WERI-Rb-1 (cell line): ENCODE measurements around the gene PKN2.
"Not testable (repeated sequence)": the region's sequence is repeated elsewhere in the genome, so short reads cannot be mapped to it uniquely, and the experiment has no call there.

ENCODE experiments used
- DNase-seq: peaks from one replicate; pipeline ENCODE4 v3.0.0-alpha.2; 2020
- H3K27ac ChIP-seq: fragments of 250-450 bp; sonication (Bioruptor Pico); 2 replicates; pipeline ENCODE4 v1.5.1; 2020; ENCODE audit warnings: mild to moderate bottlenecking, moderate library complexity
- H3K27me3 ChIP-seq: fragments of 250-450 bp; sonication (Bioruptor Pico); 2 replicates; pipeline ENCODE4 v1.5.1; 2021; ENCODE audit warnings: mild to moderate bottlenecking, low read depth, moderate library complexity; ENCODE audit not compliant: insufficient read depth, severe bottlenecking
- H3K36me3 ChIP-seq: fragments of 250-450 bp; sonication (Bioruptor Pico); 2 replicates; pipeline ENCODE4 v1.5.1; 2020; ENCODE audit warnings: mild to moderate bottlenecking, moderate library complexity
- H3K4me3 ChIP-seq: 2 replicates; pipeline ENCODE4 v1.5.1; 2011; ENCODE audit warnings: low read depth, mild to moderate bottlenecking, control low read depth, low read length
- H3K9me3 ChIP-seq: fragments of 250-450 bp; sonication (Bioruptor Pico); 2 replicates; pipeline ENCODE4 v1.5.1; 2021; ENCODE audit warnings: mild to moderate bottlenecking, moderate library complexity; ENCODE audit not compliant: severe bottlenecking
- CTCF ChIP-seq: IDR thresholded peaks from 2 replicates; pipeline ENCODE4 v1.5.1; 2011; ENCODE audit warnings: low read depth, mild to moderate bottlenecking, control low read depth, inconsistent platforms, low read length

The PKN2 gene

DNA sequence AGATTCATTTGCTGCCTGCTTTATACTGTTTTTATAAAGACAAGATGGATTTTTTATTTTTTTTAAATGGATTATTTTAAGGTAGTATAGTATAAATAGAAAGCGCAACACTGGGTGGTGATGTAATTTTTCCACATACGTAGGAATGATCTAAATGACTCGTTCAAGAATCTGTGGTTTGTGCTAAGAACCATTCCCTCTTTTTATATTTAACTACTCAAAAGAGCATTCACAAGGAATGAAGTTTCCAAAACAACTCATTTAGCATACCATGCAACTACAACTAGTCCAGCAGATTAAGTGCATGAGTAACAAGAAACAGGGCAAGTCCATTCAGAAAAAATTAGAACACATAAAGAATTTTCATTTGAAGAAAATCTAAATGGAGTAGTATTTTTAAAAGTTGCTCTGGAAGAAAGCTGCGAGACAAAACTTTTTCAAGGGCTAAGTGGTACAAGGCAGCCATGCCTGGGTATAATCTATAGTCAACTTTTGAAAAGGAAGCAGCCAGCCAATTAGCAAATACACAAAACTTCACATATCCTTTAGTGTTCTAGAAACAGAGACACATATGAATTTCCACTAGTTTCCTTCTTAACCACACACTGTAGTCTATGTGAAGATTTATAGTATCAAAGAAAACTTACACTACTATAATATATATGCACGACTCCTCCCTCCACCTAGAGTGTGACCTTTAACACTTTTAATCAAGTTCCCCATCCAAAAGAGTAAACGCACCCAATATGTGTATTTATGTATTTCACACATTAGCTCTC is 183.9 kb downstream of the PKN2 start:
- H3K27me3 ChIP-seq: no peaks in the 10 kb centered on the region
- no peak for DNase-seq
- H3K4me3 ChIP-seq: no peak overlapping the region
- H3K27ac ChIP-seq: no peak overlapping the region
- H3K36me3 ChIP-seq: peaks cover 3% of the 10 kb centered on the region
- no peak for TF ChIP-seq CTCF
- H3K9me3 ChIP-seq: no peaks in the 10 kb centered on the region

- DNase-seq, H3K27me3 ChIP-seq, H3K27ac ChIP-seq, H3K36me3 ChIP-seq, H3K4me3 ChIP-seq, H3K9me3 ChIP-seq: not testable (repeated sequence)
Measured at GRCh38 chr1:88869644-88870043, 185.6 kb downstream of the PKN2 start.

DNA sequence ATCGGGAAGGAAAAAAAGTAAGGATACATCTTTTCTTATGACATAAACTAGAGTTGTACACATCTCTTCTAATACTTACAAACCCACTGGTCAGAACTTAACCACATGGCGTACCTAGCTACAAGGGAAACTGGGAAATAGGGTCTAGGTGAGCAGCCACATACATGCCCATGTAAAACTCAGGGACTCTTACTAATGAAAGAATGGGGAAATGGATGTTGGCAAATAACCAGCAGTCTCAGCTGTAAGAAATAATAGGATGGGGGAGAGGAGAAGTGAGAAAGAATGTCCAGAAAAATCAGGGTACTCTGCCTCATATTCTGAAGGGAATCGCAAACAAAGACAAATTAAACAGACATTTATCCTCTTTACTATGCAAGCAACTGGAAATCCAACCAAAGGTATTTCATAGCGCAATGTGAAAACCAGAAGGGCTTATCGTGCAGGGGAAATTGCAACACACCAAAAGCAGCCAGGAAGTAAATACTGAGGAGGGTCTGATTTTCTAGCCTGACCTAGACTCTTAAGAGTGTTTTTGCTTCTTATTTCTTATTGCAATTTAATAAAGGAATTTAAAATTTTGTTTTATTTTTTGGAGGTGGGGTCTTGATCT is 189.8 kb downstream of the PKN2 start:
- H3K36me3 ChIP-seq: peaks cover 9% of the 10 kb centered on the region
- H3K4me3 ChIP-seq: no peak overlapping the region
- no peak overlapping the region for H3K27ac ChIP-seq
- TF ChIP-seq CTCF: no peak
- H3K27me3 ChIP-seq: no peaks in the 10 kb centered on the region
- no peaks in the 10 kb centered on the region for H3K9me3 ChIP-seq
- no peak for DNase-seq

DNA sequence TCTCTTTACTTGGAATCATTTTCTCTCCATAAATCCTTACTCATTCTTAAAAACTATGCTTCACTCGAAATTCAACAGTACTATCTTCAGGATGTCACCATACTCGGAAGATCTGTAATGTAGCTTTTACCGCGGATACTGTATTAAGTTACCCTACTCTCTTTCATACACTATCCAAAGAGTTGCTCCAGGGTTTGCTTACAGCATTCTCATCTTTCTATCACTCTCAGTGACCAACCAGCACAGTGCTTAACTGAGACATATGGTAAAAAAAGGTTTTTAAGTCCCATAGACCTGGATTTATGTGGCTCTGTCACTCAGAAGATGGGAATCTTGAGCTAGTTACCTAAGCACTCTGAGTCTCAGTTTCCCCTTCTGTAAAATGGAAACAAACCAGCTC is 191.5 kb downstream of the PKN2 start:
- no peak for DNase-seq
- Histone ChIP-seq H3K36me3 (peaks cover 12% of the 10 kb centered on the region), H3K9me3 (no peaks in the 10 kb centered on the region), H3K27ac (no peak overlapping the region), H3K4me3 (no peak overlapping the region), H3K27me3 (no peaks in the 10 kb centered on the region)
- no peak for TF ChIP-seq CTCF

GRCh38 chr1:88876573-88877365 is 192.7 kb downstream of the PKN2 start:
- no peak overlapping the region for H3K4me3 ChIP-seq
- DNase-seq: no peak
- TF ChIP-seq CTCF: no peak
- no peaks in the 10 kb centered on the region for H3K27me3 ChIP-seq
- H3K9me3 ChIP-seq: no peaks in the 10 kb centered on the region
- H3K36me3 ChIP-seq: peaks cover 12% of the 10 kb centered on the region
- H3K27ac ChIP-seq: no peak overlapping the region

DNA sequence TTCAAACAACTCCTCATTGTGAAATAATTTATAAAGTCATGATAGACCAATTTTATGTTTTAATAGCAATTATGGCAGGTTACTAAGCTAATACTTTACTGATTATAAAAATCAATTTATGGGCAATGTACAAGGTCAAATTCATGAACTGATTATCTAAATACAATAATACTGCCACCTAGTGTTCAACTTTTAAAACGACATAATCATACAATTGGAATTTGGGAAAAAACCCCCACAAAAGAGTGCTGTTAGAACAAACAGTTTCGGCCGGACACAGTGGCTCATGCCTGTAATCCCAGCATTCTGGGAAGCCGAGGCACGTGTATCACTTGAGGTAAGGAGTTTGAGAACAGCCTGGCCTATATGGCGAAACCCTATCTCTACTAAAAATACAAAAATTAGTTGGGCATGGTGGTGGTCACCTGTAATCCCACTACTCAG is 193.3 kb downstream of the PKN2 start:
- H3K36me3 ChIP-seq: peaks cover 13% of the 10 kb centered on the region
- H3K4me3 ChIP-seq: no peak overlapping the region
- H3K27ac ChIP-seq: no peak overlapping the region
- DNase-seq: no peak
- TF ChIP-seq CTCF: no peak
- H3K27me3 ChIP-seq: no peaks in the 10 kb centered on the region
- H3K9me3 ChIP-seq: no peaks in the 10 kb centered on the region
